Activated CD8-positive, alpha-beta memory T cell treated with anti-CD3 and anti-CD28 coated beads for 24 hours (primary cell): ENCODE results near the gene CEP112.
"Not testable (repeated sequence)": the region's sequence is repeated elsewhere in the genome, so short reads cannot be mapped to it uniquely, and the experiment has no call there.

Experiments
- DNase-seq: peaks from one replicate; pipeline ENCODE4 v3.0.0-alpha.2; 2020

Gene CEP112

GRCh38 chr17:65808566-65808965, 383.4 kb downstream of the CEP112 start:
- not testable (repeated sequence) for DNase-seq

- no peak for DNase-seq
Observed at GRCh38 chr17:65807361-65807760, 384.6 kb downstream of the CEP112 start.

GRCh38 chr17:65801513-65801912, 390.4 kb downstream of the CEP112 start:
- no peak for DNase-seq

- no peak for DNase-seq
Observed at GRCh38 chr17:65800655-65801054, 391.3 kb downstream of the CEP112 start.

- DNase-seq: no peak
Observed at GRCh38 chr17:65799869-65800268, 392.1 kb downstream of the CEP112 start.

- DNase-seq: no peak
Observed at GRCh38 chr17:65799454-65799853, 392.5 kb downstream of the CEP112 start.

GRCh38 chr17:65797809-65798208, 394.1 kb downstream of the CEP112 start:
- DNase-seq: no peak

- DNase-seq: no peak
Observed at GRCh38 chr17:65797101-65797500, 394.8 kb downstream of the CEP112 start.

- no peak for DNase-seq
Observed at GRCh38 chr17:65794572-65794971, 397.4 kb downstream of the CEP112 start.

- DNase-seq: no peak
Observed at GRCh38 chr17:65790241-65790640, 401.7 kb downstream of the CEP112 start.

- no peak for DNase-seq
Observed at GRCh38 chr17:65787503-65787902, 404.4 kb downstream of the CEP112 start.

- DNase-seq: no peak
Observed at GRCh38 chr17:65786479-65786878, 405.5 kb downstream of the CEP112 start.

- DNase-seq: no peak
Observed at GRCh38 chr17:65785109-65785508, 406.8 kb downstream of the CEP112 start.

GRCh38 chr17:65783845-65784334, 408.0 kb downstream of the CEP112 start:
- DNase-seq: no peak

GRCh38 chr17:65782104-65782706, 409.7 kb downstream of the CEP112 start:
- DNase-seq: not testable (repeated sequence)

- no peak for DNase-seq
Observed at GRCh38 chr17:65780111-65780510, 411.8 kb downstream of the CEP112 start.

GRCh38 chr17:65776890-65777289, 415.0 kb downstream of the CEP112 start:
- DNase-seq: no peak

GRCh38 chr17:65774787-65775186, 417.1 kb downstream of the CEP112 start:
- DNase-seq: no peak

- no peak for DNase-seq
Observed at GRCh38 chr17:65772989-65773388, 418.9 kb downstream of the CEP112 start.

- no peak for DNase-seq
Observed at GRCh38 chr17:65771704-65772103, 420.2 kb downstream of the CEP112 start.

- DNase-seq: no peak
Observed at GRCh38 chr17:65763786-65764185, 428.1 kb downstream of the CEP112 start.

- no peak for DNase-seq
Observed at GRCh38 chr17:65762973-65763372, 429.0 kb downstream of the CEP112 start.

- no peak for DNase-seq
Observed at GRCh38 chr17:65759532-65759931, 432.4 kb downstream of the CEP112 start.

- no peak for DNase-seq
Observed at GRCh38 chr17:65756760-65757159, 435.2 kb downstream of the CEP112 start.

- DNase-seq: no peak
Observed at GRCh38 chr17:65755799-65756198, 436.1 kb downstream of the CEP112 start.
